Measurements from ENCODE around the gene WDR37.
"Not testable (repeated sequence)": the region's sequence is repeated elsewhere in the genome, so short reads cannot be mapped to it uniquely, and the experiment has no call there.

The WDR37 gene, protein sequence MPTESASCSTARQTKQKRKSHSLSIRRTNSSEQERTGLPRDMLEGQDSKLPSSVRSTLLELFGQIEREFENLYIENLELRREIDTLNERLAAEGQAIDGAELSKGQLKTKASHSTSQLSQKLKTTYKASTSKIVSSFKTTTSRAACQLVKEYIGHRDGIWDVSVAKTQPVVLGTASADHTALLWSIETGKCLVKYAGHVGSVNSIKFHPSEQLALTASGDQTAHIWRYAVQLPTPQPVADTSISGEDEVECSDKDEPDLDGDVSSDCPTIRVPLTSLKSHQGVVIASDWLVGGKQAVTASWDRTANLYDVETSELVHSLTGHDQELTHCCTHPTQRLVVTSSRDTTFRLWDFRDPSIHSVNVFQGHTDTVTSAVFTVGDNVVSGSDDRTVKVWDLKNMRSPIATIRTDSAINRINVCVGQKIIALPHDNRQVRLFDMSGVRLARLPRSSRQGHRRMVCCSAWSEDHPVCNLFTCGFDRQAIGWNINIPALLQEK

GRCh38 chr10:1056326-1057105 is at the start of gene WDR37:
Gene WDR37, plus strand, starts transcription at chr10:1056385. Its CDS starts 15,771 bp downstream, at chr10:1072156.
- DNase-seq (ENCODE audit: low read depth) = peak; percentile 79

- DNase-seq (ENCODE audit: low read depth) = no peak
These were observed 49.6 kb upstream of the WDR37 start for GRCh38 chr10:1006573-1006972.

DNA sequence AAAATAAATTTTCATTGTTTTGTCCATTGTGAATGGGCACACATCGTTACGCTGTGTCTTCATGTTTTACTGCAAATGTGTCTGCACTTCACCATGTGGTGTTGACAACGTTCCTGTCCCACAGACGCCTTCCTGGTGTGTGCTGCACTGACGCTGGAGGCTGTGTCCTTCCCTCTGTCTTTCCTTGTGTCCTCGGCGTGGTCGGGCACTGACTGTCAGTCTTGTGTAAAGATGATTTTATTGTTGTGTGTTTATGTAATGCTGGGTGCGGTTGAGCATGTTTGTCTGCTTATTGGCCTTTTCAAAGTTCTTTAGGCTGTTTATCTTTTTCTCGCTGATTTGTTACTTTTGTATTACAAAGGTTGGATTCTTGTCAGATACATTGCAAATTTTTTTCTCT is 48.6 kb upstream of the WDR37 start:
- DNase-seq (ENCODE audit: low read depth) = no peak

DNA sequence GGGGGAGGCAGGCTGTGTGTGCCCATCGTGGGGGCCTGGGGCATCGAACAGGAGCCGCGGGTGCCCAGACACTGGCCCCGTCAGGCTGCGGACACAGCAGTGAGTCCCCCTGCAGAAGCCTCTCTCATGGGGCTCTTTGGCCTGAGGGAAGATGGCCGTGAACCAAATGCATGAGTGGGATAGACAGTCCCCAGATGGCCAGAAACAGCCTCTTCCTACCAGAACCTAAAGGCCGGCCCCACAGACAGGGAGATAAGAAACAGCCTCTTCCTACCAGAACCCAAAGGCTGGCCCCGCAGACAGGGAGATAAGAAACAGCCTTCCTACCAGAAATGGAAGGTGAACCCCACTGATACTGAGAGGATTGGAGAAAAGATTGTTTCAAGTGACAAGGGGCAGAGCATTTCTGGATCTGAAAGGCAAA is 47.1 kb upstream of the WDR37 start:
- no peak for DNase-seq (ENCODE audit: low read depth)

- not testable (repeated sequence) for DNase-seq (ENCODE audit: low read depth)
These were observed 46.2 kb upstream of the WDR37 start for GRCh38 chr10:1009947-1010346.

DNA sequence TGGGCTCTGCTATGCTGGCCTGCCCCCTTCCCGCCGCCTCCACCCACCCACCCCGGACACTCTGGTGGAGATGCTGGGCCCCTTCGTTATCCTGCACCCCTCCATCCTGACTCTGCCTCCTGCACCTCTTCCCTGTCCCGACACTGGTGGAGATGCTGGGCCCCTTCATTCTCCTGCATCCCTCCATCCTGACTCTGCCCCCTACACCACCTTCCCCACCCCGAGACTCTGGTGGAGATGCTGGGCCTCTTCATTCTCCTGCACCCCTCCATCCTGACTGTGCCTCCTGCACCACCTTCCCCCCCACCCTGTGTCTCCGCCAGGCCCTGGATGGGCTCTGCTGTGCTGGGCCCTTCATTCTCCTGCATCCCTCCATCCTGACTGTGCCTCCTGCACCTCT is 45.5 kb upstream of the WDR37 start:
- DNase-seq (ENCODE audit: low read depth) = no peak

GRCh38 chr10:1011696-1012095 is 44.5 kb upstream of the WDR37 start:
- no peak for DNase-seq (ENCODE audit: low read depth)

- DNase-seq (ENCODE audit: low read depth) = no peak
These were observed 40.5 kb upstream of the WDR37 start for GRCh38 chr10:1015688-1016087.

DNA sequence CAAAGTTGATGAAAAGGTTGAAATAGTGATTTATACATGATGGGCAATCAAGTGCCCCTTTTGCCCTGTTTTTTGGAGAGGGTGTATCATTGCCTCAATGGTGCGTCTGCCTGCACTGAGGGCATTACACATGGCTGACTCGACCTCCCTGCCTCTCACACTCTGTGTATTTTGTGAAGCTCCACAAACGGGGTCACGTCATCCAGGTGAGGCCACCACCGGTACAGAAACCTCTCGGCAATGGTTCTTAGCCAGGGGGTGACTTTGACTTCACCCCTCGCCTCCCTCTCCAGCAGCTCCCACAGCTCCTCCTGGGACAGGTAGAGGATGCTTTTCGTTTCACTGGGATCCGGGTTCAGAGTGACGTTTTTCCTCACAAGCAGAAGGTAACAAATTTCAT is 36.8 kb upstream of the WDR37 start:
- DNase-seq (ENCODE audit: low read depth) = no peak

- no peak for DNase-seq (ENCODE audit: low read depth)
These were observed 35.7 kb upstream of the WDR37 start for GRCh38 chr10:1020460-1020859.

GRCh38 chr10:1020958-1021357 is 35.2 kb upstream of the WDR37 start:
- no peak for DNase-seq (ENCODE audit: low read depth)

- no peak for DNase-seq (ENCODE audit: low read depth)
These were observed 33.8 kb upstream of the WDR37 start for GRCh38 chr10:1022413-1022812.

DNA sequence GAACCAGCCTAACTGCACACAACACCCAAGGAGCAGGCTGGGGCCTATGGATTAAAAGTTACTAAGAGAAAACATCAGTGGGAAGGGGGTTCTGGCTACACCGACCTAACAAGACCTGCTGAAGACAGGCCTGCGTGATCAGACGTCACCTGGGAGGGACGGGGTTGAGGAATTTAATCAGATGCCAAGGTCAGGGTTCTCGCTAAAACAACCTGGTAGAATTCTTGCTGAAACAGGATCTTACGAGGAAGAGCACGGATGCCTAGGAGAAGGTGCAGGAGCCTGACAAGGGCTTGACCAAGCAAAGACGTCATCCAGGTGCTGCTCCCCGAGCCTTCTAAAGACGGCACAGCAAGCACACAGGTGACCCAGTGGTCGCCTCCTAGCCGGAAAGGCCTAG is 32.1 kb upstream of the WDR37 start:
- DNase-seq (ENCODE audit: low read depth) = no peak

GRCh38 chr10:1025683-1026082 is 30.5 kb upstream of the WDR37 start, which contains the start of gene IDI2:
Gene IDI2, minus strand, starts transcription at chr10:1025859. Its CDS starts 1,136 bp downstream, at chr10:1024723.
- no peak for DNase-seq (ENCODE audit: low read depth)

DNA sequence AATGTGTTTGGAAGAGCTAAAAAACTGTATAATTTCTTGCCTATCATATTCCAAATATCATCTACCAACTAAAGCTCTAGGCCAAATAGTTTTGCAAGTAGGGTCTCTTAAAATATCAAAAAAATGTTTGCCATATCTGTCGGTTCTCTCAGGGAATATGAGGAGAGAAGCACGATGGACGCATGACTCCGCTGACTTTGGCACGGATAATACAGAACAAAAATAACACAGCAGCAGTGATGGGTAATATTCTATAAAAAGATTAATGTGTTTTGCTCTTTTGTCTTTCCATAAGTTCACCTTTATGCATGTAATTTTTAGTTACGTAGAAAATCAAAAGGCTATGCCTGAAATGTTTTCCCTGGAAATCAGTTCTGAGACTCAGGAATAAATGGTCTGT is 29.6 kb upstream of the WDR37 start:
- no peak for DNase-seq (ENCODE audit: low read depth)

DNA sequence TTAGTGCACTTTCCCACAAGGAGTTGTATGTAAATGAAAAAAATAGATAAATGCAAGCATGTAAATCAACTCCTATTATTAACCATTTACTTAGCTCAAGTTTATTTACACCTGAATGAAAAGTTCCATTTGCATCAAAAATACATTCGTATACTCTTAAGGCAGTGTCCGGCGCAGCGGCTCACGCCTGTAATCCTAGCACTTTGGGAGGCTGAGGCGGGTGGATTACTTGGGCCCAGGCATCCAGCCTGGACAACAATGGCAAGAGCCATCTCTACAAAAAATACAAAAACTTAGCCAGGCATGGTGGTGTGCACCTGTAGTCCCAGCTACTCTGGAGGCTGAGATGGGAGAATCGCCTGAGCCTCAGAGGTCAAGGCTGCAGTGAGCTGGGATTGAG is 26.3 kb upstream of the WDR37 start:
- DNase-seq (ENCODE audit: low read depth) = no peak

- DNase-seq (ENCODE audit: low read depth) = no peak
These were observed 22.6 kb upstream of the WDR37 start for GRCh38 chr10:1033601-1034000.

- no peak for DNase-seq (ENCODE audit: low read depth)
These were observed 21.4 kb upstream of the WDR37 start for GRCh38 chr10:1034758-1035157.

- no peak for DNase-seq (ENCODE audit: low read depth)
These were observed 21.0 kb upstream of the WDR37 start for GRCh38 chr10:1035201-1035600.

GRCh38 chr10:1036341-1036791 is 19.8 kb upstream of the WDR37 start:
- DNase-seq (ENCODE audit: low read depth) = peak; percentile 34

GRCh38 chr10:1037098-1037497 is 19.1 kb upstream of the WDR37 start:
- DNase-seq (ENCODE audit: low read depth) = no peak

DNA sequence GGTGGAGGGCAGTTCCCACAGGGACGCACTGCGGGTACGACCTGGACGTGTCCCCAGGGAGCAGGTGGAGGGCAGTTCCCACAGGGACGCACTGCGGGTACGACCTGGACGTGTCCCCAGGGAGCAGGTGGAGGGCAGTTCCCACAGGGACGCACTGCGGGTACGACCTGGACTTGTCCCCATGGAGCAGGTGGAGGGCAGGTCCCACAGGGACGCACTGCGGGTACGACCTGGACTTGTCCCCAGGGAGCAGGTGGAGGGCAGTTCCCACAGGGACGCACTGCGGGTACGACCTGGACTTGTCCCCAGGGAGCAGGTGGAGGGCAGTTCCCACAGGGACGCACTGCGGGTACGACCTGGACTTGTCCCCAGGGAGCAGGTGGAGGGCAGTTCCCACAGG is 17.4 kb upstream of the WDR37 start:
- not testable (repeated sequence) for DNase-seq (ENCODE audit: low read depth)

DNA sequence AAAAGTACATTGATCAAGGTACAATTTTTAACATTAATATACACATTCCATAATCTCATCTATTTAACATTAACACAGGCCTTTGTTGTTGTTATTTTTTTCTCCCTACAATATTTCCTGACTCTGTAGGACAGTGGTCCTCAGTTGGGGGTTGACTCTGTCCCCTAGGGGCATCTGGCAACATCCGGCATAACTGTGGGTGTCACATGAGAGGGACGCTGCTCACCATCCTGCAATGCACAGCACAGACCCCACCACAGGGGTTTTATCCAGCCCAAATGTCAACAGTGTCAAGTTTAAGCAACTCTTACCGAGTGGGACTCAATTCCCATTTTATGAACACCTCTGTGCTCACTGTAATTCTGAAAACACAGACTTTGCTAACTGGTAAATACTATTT is 16.1 kb upstream of the WDR37 start:
- DNase-seq (ENCODE audit: low read depth) = no peak

All from T-helper 22 cell (primary cell).